Gastroesophageal sphincter (tissue), 3 donors: ENCODE measurements around the gene ARHGAP22.

Source experiments
- CTCF ChIP-seq, 4 experiments: fragments of 200-600 bp in 2 of 4; fragments of 450-650 bp in 2 of 4; sonication (generic) in 1 of 4; IDR thresholded peaks; one replicate each; pipeline ENCODE4 v1.5.1; 2017 to 2019; ENCODE audit warnings: antibody characterized with exemption in 4 of 4, mild to moderate bottlenecking in 2 of 4, moderate library complexity in 2 of 4
- EP300 ChIP-seq: sonication (generic); formaldehyde crosslinking; IDR thresholded peaks from one replicate; pipeline ENCODE4 v1.6.1; 2017; ENCODE audit warnings: antibody characterized with exemption, mild to moderate bottlenecking
- POLR2A ChIP-seq, 2 donors: fragments of 450-650 bp; IDR thresholded peaks; one replicate each; pipeline ENCODE4 v1.6.1; 2017; ENCODE audit warnings: antibody characterized with exemption in 2 of 2, mild to moderate bottlenecking in 2 of 2, moderate library complexity in 1 of 2
- POLR2AphosphoS5 ChIP-seq: sonication (generic); formaldehyde crosslinking; IDR thresholded peaks from one replicate; pipeline ENCODE4 v1.6.1; 2017; ENCODE audit warnings: antibody characterized with exemption

- no peak for TF ChIP-seq CTCF (IDR thresholded peaks at IDR 0.05)
- TF ChIP-seq POLR2A (IDR thresholded peaks at IDR 0.05) = no peak
- no peak for TF ChIP-seq EP300
- TF ChIP-seq POLR2AphosphoS5 = no peak
Observed at GRCh38 chr10:48501787-48502771, 102.8 kb downstream of the ARHGAP22 start.
